Astrocyte (in vitro differentiated cells and primary cell): ENCODE measurements around the gene LGALS3BP.

Experiments
- EZH2 ChIP-seq: IDR thresholded peaks from 2 replicates; pipeline ENCODE4 v1.6.1; 2012; ENCODE audit warnings: mild to moderate bottlenecking, low read length, inconsistent platforms; ENCODE audit not compliant: insufficient read depth
- TF ChIP-seq, protein P1 (sequence below): IDR thresholded peaks from 2 replicates; pipeline ENCODE4 v1.5.1; 2011; ENCODE audit warnings: low read depth, mild to moderate bottlenecking, inconsistent platforms, low read length, moderate library complexity; ENCODE audit not compliant: insufficient read depth

DNA sequence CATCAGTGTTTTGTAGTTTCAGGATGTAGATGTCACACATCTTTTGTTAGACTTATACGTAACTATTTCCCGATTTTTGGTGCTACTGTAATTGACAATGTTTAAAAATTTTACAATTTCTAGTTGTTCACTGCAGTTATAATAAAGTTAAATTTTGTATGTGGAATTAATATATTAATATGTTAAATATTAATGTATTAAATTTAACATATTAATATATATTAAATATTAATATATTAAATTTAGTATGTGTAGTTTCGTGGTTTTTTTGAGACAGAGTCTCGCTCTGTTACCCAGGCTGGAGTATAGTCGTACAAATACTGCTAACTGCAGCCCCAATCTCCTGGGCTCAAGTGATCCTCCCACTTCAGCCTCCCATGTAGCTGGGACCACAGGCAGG is 5.7 kb upstream of the LGALS3BP start:
- TF ChIP-seq, protein P1, sequence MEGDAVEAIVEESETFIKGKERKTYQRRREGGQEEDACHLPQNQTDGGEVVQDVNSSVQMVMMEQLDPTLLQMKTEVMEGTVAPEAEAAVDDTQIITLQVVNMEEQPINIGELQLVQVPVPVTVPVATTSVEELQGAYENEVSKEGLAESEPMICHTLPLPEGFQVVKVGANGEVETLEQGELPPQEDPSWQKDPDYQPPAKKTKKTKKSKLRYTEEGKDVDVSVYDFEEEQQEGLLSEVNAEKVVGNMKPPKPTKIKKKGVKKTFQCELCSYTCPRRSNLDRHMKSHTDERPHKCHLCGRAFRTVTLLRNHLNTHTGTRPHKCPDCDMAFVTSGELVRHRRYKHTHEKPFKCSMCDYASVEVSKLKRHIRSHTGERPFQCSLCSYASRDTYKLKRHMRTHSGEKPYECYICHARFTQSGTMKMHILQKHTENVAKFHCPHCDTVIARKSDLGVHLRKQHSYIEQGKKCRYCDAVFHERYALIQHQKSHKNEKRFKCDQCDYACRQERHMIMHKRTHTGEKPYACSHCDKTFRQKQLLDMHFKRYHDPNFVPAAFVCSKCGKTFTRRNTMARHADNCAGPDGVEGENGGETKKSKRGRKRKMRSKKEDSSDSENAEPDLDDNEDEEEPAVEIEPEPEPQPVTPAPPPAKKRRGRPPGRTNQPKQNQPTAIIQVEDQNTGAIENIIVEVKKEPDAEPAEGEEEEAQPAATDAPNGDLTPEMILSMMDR = no peak
- no peak for TF ChIP-seq EZH2
